ENCODE results near the gene PGLYRP2.
"Not testable (repeated sequence)": the region's sequence is repeated elsewhere in the genome, so short reads cannot be mapped to it uniquely, and the experiment has no call there.

The PGLYRP2 gene, protein sequence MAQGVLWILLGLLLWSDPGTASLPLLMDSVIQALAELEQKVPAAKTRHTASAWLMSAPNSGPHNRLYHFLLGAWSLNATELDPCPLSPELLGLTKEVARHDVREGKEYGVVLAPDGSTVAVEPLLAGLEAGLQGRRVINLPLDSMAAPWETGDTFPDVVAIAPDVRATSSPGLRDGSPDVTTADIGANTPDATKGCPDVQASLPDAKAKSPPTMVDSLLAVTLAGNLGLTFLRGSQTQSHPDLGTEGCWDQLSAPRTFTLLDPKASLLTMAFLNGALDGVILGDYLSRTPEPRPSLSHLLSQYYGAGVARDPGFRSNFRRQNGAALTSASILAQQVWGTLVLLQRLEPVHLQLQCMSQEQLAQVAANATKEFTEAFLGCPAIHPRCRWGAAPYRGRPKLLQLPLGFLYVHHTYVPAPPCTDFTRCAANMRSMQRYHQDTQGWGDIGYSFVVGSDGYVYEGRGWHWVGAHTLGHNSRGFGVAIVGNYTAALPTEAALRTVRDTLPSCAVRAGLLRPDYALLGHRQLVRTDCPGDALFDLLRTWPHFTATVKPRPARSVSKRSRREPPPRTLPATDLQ

GRCh38 chr19:15479391-15480345, at the start of gene PGLYRP2:
PGLYRP2 (minus strand) TSS chr19:15479501; CDS start chr19:15479371, 130 bp downstream.
- DNase-seq (ENCODE audit: low read depth), result no peak

- DNase-seq (ENCODE audit: low read depth), result no peak
Measured at GRCh38 chr19:15527705-15528104, 48.4 kb upstream of the PGLYRP2 start.

GRCh38 chr19:15526408-15526807, 47.1 kb upstream of the PGLYRP2 start:
- DNase-seq (ENCODE audit: low read depth), result no peak

DNA sequence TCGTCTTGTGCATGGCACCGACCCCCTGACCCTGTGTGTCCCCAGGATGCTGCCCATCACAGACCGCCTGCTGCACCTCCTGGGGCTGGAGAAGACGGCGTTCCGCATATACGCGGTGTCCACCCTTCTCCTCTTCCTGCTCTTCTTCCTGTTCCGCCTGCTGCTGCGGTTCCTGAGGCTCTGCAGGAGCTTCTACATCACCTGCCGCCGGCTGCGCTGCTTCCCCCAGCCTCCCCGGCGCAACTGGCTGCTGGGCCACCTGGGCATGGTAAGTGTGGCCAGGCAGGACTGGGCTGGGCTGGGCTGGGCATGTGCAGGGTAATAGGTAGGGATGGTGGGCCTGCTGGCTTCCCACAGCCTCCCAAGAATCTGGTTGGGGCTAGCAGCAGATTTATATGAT, 46.0 kb upstream of the PGLYRP2 start:
- DNase-seq (ENCODE audit: low read depth), result no peak

DNA sequence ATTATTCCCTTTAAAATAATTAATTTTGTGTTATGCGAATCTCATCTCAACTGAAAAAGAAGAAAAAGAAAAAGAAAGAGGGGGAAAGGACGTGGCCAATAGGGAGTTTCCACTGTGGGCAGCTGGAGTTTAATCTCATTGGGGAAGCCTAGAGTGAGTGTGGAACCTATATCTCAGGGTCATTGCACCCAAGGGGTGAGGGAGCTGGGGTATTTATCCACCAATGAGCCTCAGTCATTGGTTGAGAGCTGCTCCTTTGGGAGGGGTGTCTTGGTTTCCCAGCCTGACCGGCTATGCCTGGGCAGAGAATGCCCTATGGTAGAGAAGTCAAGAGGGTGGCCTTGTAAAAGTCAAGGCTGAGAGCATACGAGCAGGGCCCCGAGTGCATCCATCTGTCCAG, 45.5 kb upstream of the PGLYRP2 start:
- DNase-seq (ENCODE audit: low read depth), result no peak

DNA sequence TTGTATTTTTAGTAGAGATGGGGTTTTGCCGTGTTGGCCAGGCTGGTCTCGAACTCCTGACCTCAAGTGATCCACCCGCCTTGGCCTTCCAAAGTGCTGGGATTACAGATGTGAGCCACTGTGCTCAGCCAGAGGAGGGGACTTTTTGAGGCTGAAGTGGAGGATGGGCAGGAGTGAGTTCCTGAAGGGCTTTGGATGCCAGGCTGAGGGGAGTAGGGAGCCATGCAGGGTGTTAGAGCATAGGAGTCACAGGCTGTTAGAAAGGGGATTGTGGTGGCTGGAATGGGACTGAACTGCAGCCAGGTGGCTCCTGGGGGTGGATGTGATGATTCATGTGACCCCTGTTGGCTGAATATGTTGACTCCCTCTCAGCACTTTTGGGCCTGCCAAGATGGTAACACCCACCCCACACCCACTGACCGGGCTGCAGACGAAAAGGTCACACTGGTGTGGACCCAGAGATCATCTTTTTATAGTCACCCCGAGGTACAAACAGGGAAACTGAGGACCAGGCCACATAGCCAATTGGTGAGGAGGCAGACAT, 40.2 kb upstream of the PGLYRP2 start:
- DNase-seq (ENCODE audit: low read depth), result no peak

DNA sequence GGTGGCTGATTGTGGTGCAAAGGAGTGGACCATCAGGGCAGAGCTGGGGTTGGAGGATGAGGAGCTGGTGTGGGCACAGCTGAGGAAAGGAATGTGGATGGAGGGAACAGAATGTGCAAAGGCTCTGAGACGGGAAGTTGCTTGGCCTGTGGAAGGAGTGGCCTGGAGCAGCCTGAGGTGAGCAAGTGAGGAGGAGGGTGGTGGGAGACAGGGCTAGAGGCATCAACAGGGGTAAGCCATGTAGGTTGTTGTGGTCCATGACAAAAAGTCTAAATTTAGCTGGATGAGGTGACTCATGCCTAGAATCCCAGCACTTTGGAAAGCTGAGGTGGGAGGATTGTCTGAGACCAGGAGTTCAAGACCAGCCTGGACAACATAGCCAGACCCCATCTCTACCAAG, 38.5 kb upstream of the PGLYRP2 start:
- DNase-seq (ENCODE audit: low read depth), result no peak

- no peak for DNase-seq (ENCODE audit: low read depth)
Measured at GRCh38 chr19:15516363-15516762, 37.1 kb upstream of the PGLYRP2 start.

- not testable (repeated sequence) for DNase-seq (ENCODE audit: low read depth)
Measured at GRCh38 chr19:15515227-15515625, 35.9 kb upstream of the PGLYRP2 start.

- no peak for DNase-seq (ENCODE audit: low read depth)
Measured at GRCh38 chr19:15511671-15512424, 32.5 kb upstream of the PGLYRP2 start.

GRCh38 chr19:15508035-15508710, 28.9 kb upstream of the PGLYRP2 start, which contains the start of gene CYP4F22:
CYP4F22 (plus strand) TSS chr19:15508525; CDS start chr19:15525337, 16,812 bp downstream.
- DNase-seq (ENCODE audit: low read depth), result no peak

GRCh38 chr19:15507068-15508034, 28.1 kb upstream of the PGLYRP2 start:
- DNase-seq (ENCODE audit: low read depth), result no peak

- DNase-seq (ENCODE audit: low read depth), result no peak
Measured at GRCh38 chr19:15506074-15506571, 26.8 kb upstream of the PGLYRP2 start.

GRCh38 chr19:15502264-15502663, 23.0 kb upstream of the PGLYRP2 start:
- DNase-seq (ENCODE audit: low read depth), result no peak

DNA sequence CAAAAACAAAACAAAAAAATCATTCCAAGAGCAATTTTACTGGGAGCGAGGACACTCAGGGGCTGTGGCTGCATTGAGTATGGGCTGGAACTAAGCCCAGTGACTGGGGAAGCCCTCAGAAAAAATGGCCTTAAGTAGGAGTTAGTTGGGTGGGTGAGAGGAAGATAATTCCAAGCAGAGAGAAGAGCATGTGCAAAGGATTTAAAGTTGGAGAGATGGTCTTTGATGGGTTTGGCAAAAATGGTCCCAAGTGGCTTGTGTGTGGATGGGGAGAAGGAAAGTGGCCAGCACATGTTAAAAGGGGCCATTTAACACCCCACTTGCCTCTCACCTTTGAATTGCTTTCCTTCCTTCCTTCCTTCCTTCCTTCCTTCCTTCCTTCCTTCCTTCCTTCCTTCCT, 22.3 kb upstream of the PGLYRP2 start:
- no peak for DNase-seq (ENCODE audit: low read depth)

DNA sequence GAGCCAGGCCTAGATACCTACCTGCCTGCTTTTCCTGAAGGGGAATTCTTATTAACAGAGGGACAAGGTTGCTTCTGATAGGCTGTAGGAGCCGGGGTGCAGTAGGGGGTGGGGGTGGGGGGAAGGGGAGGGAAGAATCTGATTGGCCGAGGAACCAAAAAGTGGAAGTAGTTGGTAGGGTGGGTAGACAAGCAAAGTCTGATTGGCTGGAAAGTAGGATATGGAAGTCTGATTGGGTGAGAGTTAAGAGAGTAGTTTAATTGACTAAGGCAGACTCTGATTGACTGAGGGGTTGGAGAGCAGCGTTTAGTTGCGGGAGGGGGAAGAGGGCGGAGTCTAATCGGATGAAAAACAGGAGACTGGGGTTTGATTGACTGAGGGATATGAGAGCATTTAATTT, 19.6 kb upstream of the PGLYRP2 start:
- no peak for DNase-seq (ENCODE audit: low read depth)

DNA sequence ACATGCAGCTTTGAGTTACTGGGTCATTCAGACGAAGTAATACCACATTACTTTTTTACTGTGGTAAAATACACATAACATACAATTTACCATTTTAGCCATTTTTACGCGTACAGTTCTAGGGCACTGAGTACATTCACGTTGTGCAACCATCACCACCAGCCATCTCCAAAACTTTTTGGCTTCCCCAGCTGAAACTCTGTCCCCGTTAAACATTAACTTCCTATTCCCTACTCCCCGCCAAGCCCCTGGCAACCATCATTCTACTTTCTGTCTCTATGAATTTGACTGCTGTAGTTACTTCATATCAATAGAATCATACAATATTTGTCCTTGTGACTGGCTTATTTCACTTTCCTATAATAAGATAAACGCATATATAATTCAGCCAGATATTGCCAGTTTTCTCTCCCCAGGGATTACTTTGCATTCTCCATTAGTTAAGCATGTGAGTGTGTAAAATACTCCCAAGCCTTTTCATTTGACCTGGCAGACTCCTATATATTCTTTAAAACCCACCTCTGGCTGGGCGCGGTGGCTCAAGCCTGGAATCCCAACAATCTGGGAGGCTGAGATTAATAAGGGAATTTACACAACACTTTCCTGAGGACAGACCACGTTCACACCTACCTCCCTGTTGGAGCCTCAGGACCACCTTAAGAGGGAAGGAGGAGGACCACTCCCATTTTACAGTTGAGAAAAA, 19.0 kb upstream of the PGLYRP2 start:
- DNase-seq (ENCODE audit: low read depth), result no peak

DNA sequence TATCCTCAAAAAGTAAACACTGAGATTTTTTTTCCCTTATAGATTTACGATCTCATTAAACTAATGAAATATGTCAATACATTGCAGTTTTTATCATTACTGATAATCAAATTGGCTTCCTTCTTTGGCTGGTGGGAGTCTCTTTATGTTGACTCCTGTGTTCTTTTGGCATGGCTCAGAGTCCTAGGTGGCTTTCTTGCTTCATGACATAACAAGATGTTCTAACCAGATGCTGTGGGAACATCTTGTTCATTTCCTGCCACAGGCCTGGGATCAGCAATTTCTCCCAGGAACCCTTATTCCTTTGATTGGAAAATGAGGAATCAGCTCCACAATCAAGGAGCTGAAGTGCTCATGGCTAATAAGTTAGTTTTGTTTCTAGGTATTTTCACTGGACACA, 15.8 kb upstream of the PGLYRP2 start:
- DNase-seq (ENCODE audit: low read depth), result no peak

Measured in activated T-cell treated with anti-CD3 and anti-CD28 coated beads for 1 hour (primary cell).